Tibial nerve (tissue), 4 donors: ENCODE results near the gene COL3A1. TPM values are rescaled to one million over a fixed set of nuclear protein-coding genes. Genes with fewer than 3 reads are reported as not detected.

Experiments used
- DNase-seq, 2 donors: peaks; one replicate each; pipeline ENCODE4 v3.0.0-alpha.2; 2019; ENCODE audit warnings: low spot score in 2 of 2
- H3K27ac ChIP-seq, 4 donors: fragments of 200-600 bp; sonication (generic) in 3 of 4; one replicate each; pipeline ENCODE4 v1.5.1; 2017 to 2019; ENCODE audit warnings: mild to moderate bottlenecking in 1 of 4
- H3K27me3 ChIP-seq, 2 donors: fragments of 200-600 bp; sonication (generic) in 1 of 2; one replicate each; pipeline versions ENCODE4 v1.5.1 to v1.6.0; 2017 to 2019
- H3K36me3 ChIP-seq, 3 donors: fragments of 200-600 bp; sonication (generic); one replicate each; pipeline ENCODE4 v1.5.1; 2018 to 2019
- H3K4me1 ChIP-seq, 4 donors: fragments of 200-600 bp; sonication (generic) in 3 of 4; one replicate each; pipeline ENCODE4 v1.5.1; 2017 to 2019
- H3K4me3 ChIP-seq, 4 donors: fragments of 200-600 bp; sonication (generic) in 3 of 4; one replicate each; pipeline ENCODE4 v1.5.1; 2017 to 2019; ENCODE audit warnings: mild to moderate bottlenecking in 1 of 4, moderate library complexity in 1 of 4
- H3K9me3 ChIP-seq, 4 donors: fragments of 200-600 bp; sonication (generic) in 3 of 4; one replicate each; pipeline ENCODE4 v1.5.1; 2017 to 2019
- CTCF ChIP-seq, 5 experiments: fragments of 200-600 bp in 3 of 5; fragments of 450-650 bp in 2 of 5; sonication (generic) in 3 of 5; IDR thresholded peaks; one replicate each; pipeline ENCODE4 v1.5.1; 2016 to 2019; ENCODE audit warnings: antibody characterized with exemption in 5 of 5, mild to moderate bottlenecking in 3 of 5, moderate library complexity in 2 of 5
- EP300 ChIP-seq, 2 donors: sonication (generic); formaldehyde crosslinking; IDR thresholded peaks; one replicate each; pipeline ENCODE4 v1.6.1; 2017; ENCODE audit warnings: antibody characterized with exemption in 2 of 2, mild to moderate bottlenecking in 1 of 2
- POLR2A ChIP-seq, 2 donors: fragments of 450-650 bp; IDR thresholded peaks; one replicate each; pipeline ENCODE4 v1.6.1; 2017; ENCODE audit warnings: antibody characterized with exemption in 2 of 2, mild to moderate bottlenecking in 2 of 2, moderate library complexity in 2 of 2
- WGBS, 2 donors: methylation state at CpG; one replicate each; pipeline ENCODE4 v1.1.5; 2018; 5-methylcytosine and 5-hydroxymethylcytosine counted together
- total RNA-seq, 4 donors: library from RNA; depleted of rRNA; stranded (reverse); fragments of >200 nt; gene quantifications; one replicate each; pipeline ENCODE4 v1.1.0, GENCODE V29; 2016

Gene COL3A1
- total RNA-seq, 4 donors from 2014 or later, result 77.1 to 205 (median 115) TPM

GRCh38 chr2:188957646-188958045 lies 16.5 kb upstream of the COL3A1 start:
- no peaks in the 10 kb centered on the region for H3K9me3 ChIP-seq
- no peaks in the 10 kb centered on the region for H3K27me3 ChIP-seq
- H3K4me1 ChIP-seq, result no peaks in the 10 kb centered on the region
- no peak overlapping the region for H3K4me3 ChIP-seq
- H3K27ac ChIP-seq, result no peak overlapping the region
- TF ChIP-seq POLR2A (IDR thresholded peaks at IDR 0.05) (no peak), CTCF (IDR thresholded peaks at IDR 0.05) (no peak), EP300 (IDR thresholded peaks at IDR 0.05) (no peak)
- 84 to 96% methylated on average over 1 of the region's 1 CpG for WGBS, 2 donors
- H3K36me3 ChIP-seq, result no peaks in the 10 kb centered on the region
- no peak for DNase-seq

DNA sequence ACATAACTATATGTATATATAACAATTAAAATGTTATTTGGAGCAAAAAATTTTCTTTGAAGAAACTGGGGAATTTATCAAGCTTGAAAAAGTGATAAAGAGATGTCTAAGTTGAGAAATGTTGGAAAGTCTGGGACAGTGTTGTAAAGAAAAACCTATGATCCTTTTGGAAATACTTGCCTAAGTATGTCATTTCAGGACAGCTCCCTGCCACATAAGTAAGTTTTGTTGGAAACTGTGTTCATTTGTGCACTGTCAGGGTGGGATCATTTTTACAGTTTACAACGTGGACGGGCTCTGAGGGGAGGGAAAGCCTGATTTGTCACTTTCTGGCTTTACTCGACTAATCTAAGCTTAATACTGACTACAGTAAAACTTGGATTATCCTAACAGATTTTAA lies 10.4 kb upstream of the COL3A1 start:
- H3K9me3 ChIP-seq, result no peaks in the 10 kb centered on the region
- 62 to 63% methylated on average over 3 of the region's 3 CpGs for WGBS, 2 donors
- H3K4me1 ChIP-seq, result peaks cover 0 to 32% (median 0%) of the 10 kb centered on the region in 4 donors
- H3K27ac ChIP-seq, result no peak overlapping the region
- TF ChIP-seq CTCF (IDR thresholded peaks at IDR 0.05) (no peak), POLR2A (IDR thresholded peaks at IDR 0.05) (no peak)
- H3K36me3 ChIP-seq, result no peaks in the 10 kb centered on the region
- DNase-seq, result no peak
- H3K4me3 ChIP-seq, result no peak overlapping the region
- H3K27me3 ChIP-seq, result no peaks in the 10 kb centered on the region

DNA sequence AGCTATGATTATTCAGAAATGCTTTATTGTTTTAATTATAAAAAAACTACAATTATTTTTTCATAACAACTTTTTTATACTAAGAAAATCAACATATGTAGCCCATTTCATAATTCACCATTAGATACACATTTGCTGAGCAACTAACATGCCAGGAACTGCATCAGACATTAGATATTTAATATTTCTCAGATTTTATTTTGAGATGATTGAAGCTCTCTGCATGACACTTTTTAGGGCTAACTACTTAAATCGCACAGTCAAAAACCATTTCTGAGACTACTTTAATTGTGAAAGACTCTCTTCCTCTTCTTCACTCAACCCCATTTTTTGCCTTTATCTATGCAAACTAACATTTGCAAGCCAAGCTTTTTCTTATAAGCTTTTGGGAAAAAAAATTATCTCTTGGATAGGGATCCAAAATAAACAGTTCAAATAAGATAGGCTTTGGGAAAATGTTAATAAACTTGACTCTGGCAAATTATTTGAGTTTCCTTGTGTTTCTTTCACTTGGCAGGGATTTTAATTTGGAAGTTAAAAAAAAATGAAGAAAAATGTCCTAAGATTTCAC lies 9.1 kb upstream of the COL3A1 start:
- Histone ChIP-seq H3K27me3 (no peaks in the 10 kb centered on the region), H3K4me1 (peaks cover 0 to 43% (median 1%) of the 10 kb centered on the region in 4 donors), H3K4me3 (no peak overlapping the region), H3K9me3 (no peaks in the 10 kb centered on the region), H3K36me3 (no peaks in the 10 kb centered on the region), H3K27ac (peak overlapping the region in 1 of 4 donors; percentile 4)
- 59 to 73% methylated on average over 1 of the region's 1 CpG for WGBS, 2 donors
- DNase-seq, result no peak
- TF ChIP-seq POLR2A (IDR thresholded peaks at IDR 0.05) (no peak), CTCF (IDR thresholded peaks at IDR 0.05) (no peak), EP300 (IDR thresholded peaks at IDR 0.05) (no peak)

DNA sequence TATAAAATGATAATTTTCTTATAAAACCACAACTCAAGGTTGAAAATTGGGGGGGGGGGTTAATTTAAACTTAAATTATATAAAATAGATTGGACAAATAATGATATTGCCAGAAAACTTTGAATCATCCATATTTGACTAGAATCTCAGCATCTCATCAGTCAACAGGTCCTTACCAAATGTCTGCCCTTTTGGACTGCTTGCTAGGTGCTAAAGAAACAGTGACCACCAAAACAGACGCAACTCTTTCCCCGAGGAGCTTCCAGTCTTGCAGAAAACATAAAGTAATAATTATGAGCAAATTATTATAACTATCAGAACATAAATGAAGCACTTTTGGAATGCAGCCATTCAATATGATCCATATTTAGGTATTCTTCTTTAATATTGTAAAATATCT lies 8.6 kb upstream of the COL3A1 start:
- peaks cover 0 to 47% (median 4%) of the 10 kb centered on the region in 4 donors for H3K4me1 ChIP-seq
- TF ChIP-seq EP300 (IDR thresholded peaks at IDR 0.05) (no peak), CTCF (IDR thresholded peaks at IDR 0.05) (no peak), POLR2A (IDR thresholded peaks at IDR 0.05) (no peak)
- H3K27ac ChIP-seq, result peak overlapping the region in 2 of 4 donors; percentile 61 to 86
- H3K9me3 ChIP-seq, result no peaks in the 10 kb centered on the region
- DNase-seq, result no peak
- WGBS, 2 donors, result 71 to 75% methylated on average over 2 of the region's 2 CpGs
- H3K36me3 ChIP-seq, result no peaks in the 10 kb centered on the region
- no peak overlapping the region for H3K4me3 ChIP-seq
- H3K27me3 ChIP-seq, result no peaks in the 10 kb centered on the region

- Histone ChIP-seq H3K27ac (peak overlapping the region in 2 of 4 donors; percentile 61 to 86), H3K4me3 (no peak overlapping the region), H3K9me3 (no peaks in the 10 kb centered on the region), H3K4me1 (peaks cover 0 to 53% (median 5%) of the 10 kb centered on the region in 4 donors), H3K36me3 (no peaks in the 10 kb centered on the region), H3K27me3 (no peaks in the 10 kb centered on the region)
- 51 to 59% methylated on average over 4 of the region's 4 CpGs for WGBS, 2 donors
- no peak for DNase-seq
- TF ChIP-seq CTCF (IDR thresholded peaks at IDR 0.05) (no peak), EP300 (IDR thresholded peaks at IDR 0.05) (no peak), POLR2A (IDR thresholded peaks at IDR 0.05) (no peak)
These were observed 8.0 kb upstream of the COL3A1 start for GRCh38 chr2:188966079-188966571.
